ENCODE data around the gene BOLA3.

DNA sequence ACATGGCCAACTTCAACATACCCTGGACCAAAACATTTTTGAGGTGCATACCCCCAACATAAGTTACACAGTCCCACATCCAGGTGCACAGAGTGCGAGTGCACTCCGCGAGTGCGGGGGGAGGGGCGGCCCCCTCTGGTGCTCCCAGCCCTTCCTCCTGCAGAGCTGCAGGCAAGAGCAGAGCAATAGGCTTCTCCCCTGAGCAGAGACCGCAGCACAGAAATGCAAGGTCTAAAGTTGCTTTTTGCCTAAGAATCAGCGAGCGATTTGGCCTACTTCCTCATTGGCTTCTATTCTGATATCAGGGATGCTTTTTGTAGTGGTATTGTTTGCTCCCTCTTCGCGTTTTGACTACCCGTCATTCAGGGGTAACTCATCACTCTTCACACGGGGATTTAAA lies 40.6 kb downstream of the BOLA3 start:
- TF ChIP-seq EZH2 (IDR thresholded peaks at IDR 0.05; ENCODE audit: borderline replicate concordance, insufficient read depth, low read depth, low read length, poor library complexity, severe bottlenecking) (no peak), CTCF (IDR thresholded peaks at IDR 0.05) (no peak)
